SK-N-MC (cell line): Measurements from ENCODE around the gene DYNLT4.

ENCODE experiments used
- EZH2 ChIP-seq: fragments of 200-600 bp; sonication (generic); IDR thresholded peaks from one replicate; pipeline ENCODE4 v1.6.1; 2017; ENCODE audit warnings: antibody characterized with exemption
- POLR2AphosphoS5 ChIP-seq: IDR thresholded peaks from 2 replicates; pipeline ENCODE4 v1.6.1; 2012; ENCODE audit warnings: mild to moderate bottlenecking, low read depth, low read length, borderline replicate concordance

GRCh38 chr1:44828841-44829440, 21.8 kb upstream of the DYNLT4 start:
- no peak for TF ChIP-seq EZH2
- no peak for TF ChIP-seq POLR2AphosphoS5
